NCI-H2196 treated with DMSO at 0.1 percent for 48 hours (cell line): ENCODE measurements around the gene DGKI.

Experiments used
- DNase-seq: peaks from one replicate; lab custom pipeline; 2025; ENCODE audit not compliant: unreplicated experiment; lab: John Stamatoyannopoulos, UW

Gene DGKI

GRCh38 chr7:137692399-137692798 lies 154.4 kb downstream of the DGKI start:
- no peak for DNase-seq

- DNase-seq, result no peak
Observed at GRCh38 chr7:137691566-137691965, 155.2 kb downstream of the DGKI start.

DNA sequence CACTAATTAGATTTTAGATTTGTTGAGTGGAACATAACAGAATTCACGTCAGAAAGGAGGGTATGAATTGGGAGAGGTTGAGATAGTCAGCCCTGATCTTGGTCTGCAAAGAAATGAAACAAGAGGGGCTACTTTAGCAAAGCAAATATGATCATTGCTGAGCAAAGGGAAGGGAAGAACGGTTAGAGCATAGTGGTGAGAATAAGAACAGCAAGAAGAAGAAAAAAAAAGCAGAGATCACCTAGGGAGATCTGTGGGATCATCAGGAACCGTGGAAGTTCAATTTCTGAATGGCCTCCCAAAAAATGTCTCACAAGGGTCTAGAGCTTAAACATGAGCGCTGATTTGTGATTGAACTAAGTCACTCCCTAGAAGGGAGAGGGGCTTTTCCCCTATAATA lies 156.1 kb downstream of the DGKI start:
- no peak for DNase-seq

- DNase-seq, result no peak
Observed at GRCh38 chr7:137689761-137690160, 157.0 kb downstream of the DGKI start.

DNA sequence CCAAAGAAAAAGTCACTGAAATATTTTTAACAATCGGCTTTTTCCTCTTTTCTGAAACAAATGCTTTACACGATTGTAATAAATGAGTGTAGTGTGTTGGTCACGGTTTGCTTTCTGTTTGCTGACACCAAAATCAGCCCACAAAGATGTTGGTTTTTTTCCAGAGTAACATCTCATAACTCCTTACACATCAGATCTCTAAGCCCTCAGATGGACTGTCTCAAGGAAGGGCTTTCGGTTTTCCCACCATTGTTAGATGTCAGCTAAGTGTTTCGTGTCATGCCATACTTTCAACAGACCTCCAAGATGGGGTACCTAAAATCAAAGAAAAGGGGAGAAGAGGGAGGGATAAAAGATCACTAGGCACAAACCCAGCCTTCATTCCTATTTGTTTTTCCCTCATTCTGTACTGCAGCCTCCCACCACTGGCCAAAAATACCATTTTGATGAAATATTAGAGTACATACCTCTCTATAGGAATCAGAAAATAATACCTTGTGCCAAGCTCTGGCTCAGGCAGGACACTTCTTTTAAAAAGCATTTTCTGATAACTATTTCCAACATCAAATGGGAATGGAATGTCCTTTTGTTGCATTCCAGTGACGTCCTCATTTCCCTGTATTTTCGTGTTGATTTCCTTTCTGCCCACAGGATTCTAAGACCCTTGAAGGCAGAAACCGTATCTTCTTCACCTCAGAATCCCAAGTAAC lies 159.1 kb downstream of the DGKI start:
- no peak for DNase-seq

- DNase-seq, result no peak
Observed at GRCh38 chr7:137685433-137686164, 161.2 kb downstream of the DGKI start.

DNA sequence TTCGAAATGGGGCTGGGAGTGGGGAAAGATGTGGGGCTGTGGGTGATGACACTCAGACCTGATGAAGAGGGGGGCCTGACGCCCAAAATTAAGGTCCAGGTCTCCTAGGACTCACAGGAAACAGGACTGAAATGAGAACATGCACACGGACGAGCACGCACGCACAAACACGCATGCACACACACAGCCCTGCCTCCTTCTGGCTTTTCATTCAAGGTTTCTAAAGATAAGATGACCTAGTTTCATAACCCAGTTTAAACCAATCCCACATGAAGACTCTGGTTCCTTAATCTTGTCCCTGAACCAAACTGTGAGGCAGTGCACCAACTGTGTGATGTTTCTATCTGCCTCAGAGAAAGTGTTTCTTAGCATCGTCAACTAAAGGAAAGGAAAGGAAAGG lies 162.0 kb downstream of the DGKI start:
- DNase-seq, result no peak

DNA sequence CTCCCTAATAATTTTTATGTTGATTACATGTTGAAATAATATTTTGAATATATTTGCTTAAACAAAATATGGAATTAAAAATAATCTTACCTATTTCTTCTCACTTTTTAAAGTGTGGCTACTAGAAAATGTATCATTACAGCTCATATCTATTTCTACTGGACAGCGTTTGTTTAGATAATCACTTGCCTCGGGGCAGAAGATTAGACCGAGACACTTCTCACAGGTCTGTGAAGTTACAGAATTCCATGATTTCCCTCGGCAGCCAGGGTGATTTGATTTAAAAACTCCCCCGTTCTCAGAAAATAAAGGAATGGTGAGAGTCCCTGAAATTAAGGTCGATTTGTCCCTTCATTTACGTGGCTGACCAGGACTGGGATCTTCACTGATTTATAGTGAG lies 162.5 kb downstream of the DGKI start:
- DNase-seq, result no peak

DNA sequence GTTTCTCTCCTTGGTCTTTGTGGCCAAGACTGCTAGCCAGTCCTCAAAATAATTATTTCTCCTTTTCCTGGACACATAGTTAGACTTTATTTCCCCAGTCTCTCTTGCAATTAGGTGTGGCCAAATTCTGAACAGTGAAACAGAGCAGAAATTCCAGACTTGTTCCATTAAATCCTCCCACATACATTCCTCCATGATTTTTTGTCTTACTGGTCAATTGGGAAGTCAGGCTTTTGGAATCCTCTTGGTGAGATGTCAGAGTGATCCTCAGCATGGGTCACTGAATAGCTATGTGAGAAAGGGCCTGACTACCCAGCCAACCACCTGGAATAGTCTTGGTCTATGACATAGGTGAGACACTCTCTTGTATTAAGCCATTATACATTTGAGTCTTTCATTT lies 164.2 kb downstream of the DGKI start:
- no peak for DNase-seq

- no peak for DNase-seq
Observed at GRCh38 chr7:137681657-137682562, 164.9 kb downstream of the DGKI start.

DNA sequence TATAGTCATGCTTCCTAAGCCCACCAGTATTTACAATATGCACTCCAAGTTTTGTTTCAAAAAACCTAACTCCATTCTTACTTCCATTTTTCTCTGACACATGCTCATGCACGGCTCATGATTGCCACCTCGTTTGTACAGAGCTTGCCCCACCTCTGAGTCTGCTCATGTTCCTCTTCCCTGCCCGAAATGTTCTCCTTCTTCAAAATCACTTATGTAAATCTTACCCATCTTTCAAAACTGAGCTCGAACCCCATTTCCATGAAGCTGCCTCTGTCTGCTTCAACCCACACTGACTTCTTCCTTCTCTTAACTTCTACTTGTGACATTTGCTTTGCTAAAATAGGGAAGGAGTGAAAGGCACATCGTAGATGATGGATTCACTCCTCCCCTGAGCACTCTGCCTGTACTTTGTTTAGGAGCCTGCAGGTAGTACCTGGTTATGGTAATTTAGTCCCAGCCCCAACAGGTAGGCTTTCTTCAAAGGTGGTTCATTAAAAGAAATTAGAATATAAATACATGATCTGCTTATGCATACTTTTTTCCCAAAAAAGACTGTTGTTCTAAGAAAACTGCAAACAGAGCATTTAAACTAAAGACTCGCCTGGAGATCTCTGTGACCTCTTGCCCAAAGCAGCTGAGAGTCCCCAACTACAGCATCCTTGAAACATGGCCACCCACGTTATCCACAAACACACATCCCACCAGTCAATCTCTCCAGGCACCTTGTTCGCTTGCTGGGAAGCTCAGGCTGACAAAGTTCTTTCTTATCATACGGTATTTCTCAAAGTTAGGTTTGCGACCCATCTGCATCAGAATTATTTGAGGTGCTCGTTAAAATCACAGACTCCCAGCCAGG lies 172.0 kb downstream of the DGKI start:
- no peak for DNase-seq

- DNase-seq, result no peak
Observed at GRCh38 chr7:137674048-137674447, 172.7 kb downstream of the DGKI start.

DNA sequence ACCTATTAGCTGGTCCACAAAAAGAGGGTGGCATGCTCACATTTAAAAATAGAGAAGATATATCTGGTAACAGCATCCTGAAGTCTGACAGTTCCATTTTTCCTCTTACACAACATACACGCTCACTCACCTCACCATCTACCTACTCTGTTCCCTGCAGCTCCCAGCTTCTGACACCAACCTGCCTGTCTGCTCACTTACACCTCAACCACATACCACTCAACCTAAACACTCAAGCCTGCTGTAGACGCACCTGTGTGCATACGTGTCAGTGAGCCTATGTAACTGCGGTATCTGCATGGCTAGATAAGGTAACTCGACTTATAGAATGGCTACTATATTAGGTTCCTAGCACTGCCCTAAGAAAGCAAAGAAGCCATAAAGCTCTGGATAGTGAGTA lies 174.9 kb downstream of the DGKI start:
- DNase-seq, result no peak

- DNase-seq, result no peak
Observed at GRCh38 chr7:137670222-137671064, 176.3 kb downstream of the DGKI start.

- no peak for DNase-seq
Observed at GRCh38 chr7:137669706-137670105, 177.1 kb downstream of the DGKI start.

DNA sequence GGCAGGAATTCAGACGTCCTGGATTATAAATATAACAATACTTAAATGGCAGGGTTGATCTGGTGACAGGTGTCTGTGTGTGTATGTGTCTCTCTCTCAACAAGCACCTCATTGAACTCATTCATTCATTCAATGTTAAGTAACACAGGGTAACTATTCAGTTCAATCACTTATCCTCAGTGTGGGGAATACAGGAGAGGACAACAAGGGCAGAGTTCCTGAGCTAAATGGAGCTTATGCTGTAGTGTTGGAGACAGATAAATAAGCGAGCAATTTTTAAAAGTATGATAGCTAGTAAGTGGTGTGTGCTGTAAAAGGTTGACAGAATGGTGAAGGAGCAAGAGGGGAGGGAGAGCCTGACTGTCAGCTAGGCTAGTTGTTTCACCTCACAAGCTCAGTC lies 178.4 kb downstream of the DGKI start:
- DNase-seq, result no peak

- no peak for DNase-seq
Observed at GRCh38 chr7:137667633-137668387, 179.0 kb downstream of the DGKI start.

- no peak for DNase-seq
Observed at GRCh38 chr7:137664846-137665245, 181.9 kb downstream of the DGKI start.

GRCh38 chr7:137661634-137662033 lies 185.1 kb downstream of the DGKI start:
- DNase-seq, result no peak
